ENCODE measurements around the gene CHURC1.
A peak's percentile ranks its signal among the peaks of the same experiment; 100 is the strongest.

CHURC1 gene

GRCh38 chr14:64927031-64927430, 12.8 kb downstream of the CHURC1 start:
- no peak for TF ChIP-seq CTCF (IDR thresholded peaks at IDR 0.05; ENCODE audit: low read length)
- no peak for TF ChIP-seq EZH2 (IDR thresholded peaks at IDR 0.05; ENCODE audit: borderline replicate concordance, low read length)
- Histone ChIP-seq H3K4me3 (ENCODE audit: low read depth, low read length, poor library complexity, severe bottlenecking) (no peak overlapping the region), H3K9me3 (ENCODE audit: low read length) (no peaks in the 10 kb centered on the region), H3K36me3 (ENCODE audit: insufficient read depth, low read length) (peaks cover 81% of the 10 kb centered on the region), H3K4me2 (ENCODE audit: low read length) (no peak overlapping the region), H3K79me2 (ENCODE audit: insufficient read depth, low read length) (0 out of 2 replicates have a peak, but pooled peaks cover 2% of the 10 kb centered on the region), H2AFZ (ENCODE audit: low read length) (no peak overlapping the region), H4K20me1 (ENCODE audit: insufficient read depth, low read length) (no peaks in the 10 kb centered on the region), H3K9ac (ENCODE audit: low read length) (no peak overlapping the region), H3K9me2 (ENCODE audit: low read depth, low read length) (no peaks in the 10 kb centered on the region), H3K27me3 (ENCODE audit: insufficient read depth, low read length) (no peaks in the 10 kb centered on the region), H3K27ac (ENCODE audit: low read depth, low read length, poor library complexity, severe bottlenecking) (no peak overlapping the region), H3F3A (ENCODE audit: insufficient read depth, low read length) (no peaks in the 10 kb centered on the region), H3K4me1 (ENCODE audit: insufficient read depth, low read length, severe bottlenecking) (peaks cover 9% of the 10 kb centered on the region)

- Histone ChIP-seq H3K4me3 (ENCODE audit: low read depth, low read length, poor library complexity, severe bottlenecking) (no peak overlapping the region), H3K9ac (ENCODE audit: low read length) (no peak overlapping the region), H3K79me2 (ENCODE audit: insufficient read depth, low read length) (no peaks in the 10 kb centered on the region), H3K9me2 (ENCODE audit: low read depth, low read length) (no peaks in the 10 kb centered on the region), H3K4me2 (ENCODE audit: low read length) (no peak overlapping the region), H3K9me3 (ENCODE audit: low read length) (no peaks in the 10 kb centered on the region), H2AFZ (ENCODE audit: low read length) (no peak overlapping the region), H3K36me3 (ENCODE audit: insufficient read depth, low read length) (peaks cover 95% of the 10 kb centered on the region), H3K27me3 (ENCODE audit: insufficient read depth, low read length) (no peaks in the 10 kb centered on the region), H3F3A (ENCODE audit: insufficient read depth, low read length) (no peaks in the 10 kb centered on the region), H4K20me1 (ENCODE audit: insufficient read depth, low read length) (no peaks in the 10 kb centered on the region), H3K4me1 (ENCODE audit: insufficient read depth, low read length, severe bottlenecking) (peaks cover 9% of the 10 kb centered on the region), H3K27ac (ENCODE audit: low read depth, low read length, poor library complexity, severe bottlenecking) (peak overlapping the region; percentile 10)
- TF ChIP-seq EZH2 (IDR thresholded peaks at IDR 0.05; ENCODE audit: borderline replicate concordance, low read length) (no peak), CTCF (IDR thresholded peaks at IDR 0.05; ENCODE audit: low read length) (no peak)
Measured at GRCh38 chr14:64928239-64929013, 14.2 kb downstream of the CHURC1 start.

GRCh38 chr14:64929014-64929359, 14.7 kb downstream of the CHURC1 start:
- Histone ChIP-seq H3K27ac (ENCODE audit: low read depth, low read length, poor library complexity, severe bottlenecking) (no peak overlapping the region), H3F3A (ENCODE audit: insufficient read depth, low read length) (no peaks in the 10 kb centered on the region), H3K9me3 (ENCODE audit: low read length) (no peaks in the 10 kb centered on the region), H3K27me3 (ENCODE audit: insufficient read depth, low read length) (no peaks in the 10 kb centered on the region), H3K4me3 (ENCODE audit: low read depth, low read length, poor library complexity, severe bottlenecking) (no peak overlapping the region), H3K79me2 (ENCODE audit: insufficient read depth, low read length) (no peaks in the 10 kb centered on the region), H3K4me1 (ENCODE audit: insufficient read depth, low read length, severe bottlenecking) (peaks cover 9% of the 10 kb centered on the region), H4K20me1 (ENCODE audit: insufficient read depth, low read length) (no peaks in the 10 kb centered on the region), H3K9me2 (ENCODE audit: low read depth, low read length) (no peaks in the 10 kb centered on the region), H3K4me2 (ENCODE audit: low read length) (no peak overlapping the region), H2AFZ (ENCODE audit: low read length) (no peak overlapping the region), H3K9ac (ENCODE audit: low read length) (no peak overlapping the region), H3K36me3 (ENCODE audit: insufficient read depth, low read length) (peaks cover 96% of the 10 kb centered on the region)
- TF ChIP-seq EZH2 (IDR thresholded peaks at IDR 0.05; ENCODE audit: borderline replicate concordance, low read length): no peak
- TF ChIP-seq CTCF (IDR thresholded peaks at IDR 0.05; ENCODE audit: low read length): no peak

Measured in OCI-LY1 (cell line).